ENCODE results near the gene BHLHE23. TPM values are rescaled to one million over a fixed set of nuclear protein-coding genes. Genes with fewer than 3 reads are reported as not detected.
A peak's percentile ranks its signal among the peaks of the same experiment; 100 is the strongest.

The BHLHE23 gene
- total RNA-seq, 3 donors from 2014 or later = not detected

DNA sequence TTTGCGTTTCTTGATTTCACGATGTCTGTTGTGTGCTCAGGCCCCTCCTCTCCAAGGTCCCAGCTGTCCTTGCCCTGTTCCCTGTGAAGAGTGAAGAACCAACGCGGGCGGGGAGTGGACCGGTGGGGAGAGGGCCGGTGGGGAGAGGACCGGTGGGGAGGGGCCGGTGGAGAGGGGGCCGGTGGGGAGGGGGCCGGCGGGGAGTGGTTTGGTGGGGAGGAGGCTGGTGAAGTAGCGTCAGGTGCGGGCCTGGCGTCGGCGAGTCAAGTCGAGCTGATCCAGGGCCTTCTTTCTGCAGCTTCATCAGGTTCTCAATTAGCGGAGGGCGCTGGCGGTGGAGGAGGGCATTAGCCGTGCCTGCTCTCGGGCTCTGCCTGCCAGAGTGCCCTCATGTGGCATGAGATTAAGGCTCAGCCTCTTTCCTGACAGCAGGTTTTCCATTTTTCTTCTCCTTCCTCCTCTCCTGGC is 21.2 kb upstream of the BHLHE23 start:
- intact Hi-C loops (cut with DNase I; ENCODE audit: low total_unique reads) = no loop called here
- Histone ChIP-seq H3K27me3 (peaks cover 6 to 93% of the 10 kb centered on the region in 2 donors), H3K4me3 (no peak overlapping the region), H3K4me1 (no peaks in the 10 kb centered on the region), H3K27ac (no peak overlapping the region), H3K9me3 (no peaks in the 10 kb centered on the region), H3K36me3 (no peaks in the 10 kb centered on the region)
- DNase-seq (ENCODE audit: low spot score in 2 of 2) = no peak
- TF ChIP-seq, protein P1, sequence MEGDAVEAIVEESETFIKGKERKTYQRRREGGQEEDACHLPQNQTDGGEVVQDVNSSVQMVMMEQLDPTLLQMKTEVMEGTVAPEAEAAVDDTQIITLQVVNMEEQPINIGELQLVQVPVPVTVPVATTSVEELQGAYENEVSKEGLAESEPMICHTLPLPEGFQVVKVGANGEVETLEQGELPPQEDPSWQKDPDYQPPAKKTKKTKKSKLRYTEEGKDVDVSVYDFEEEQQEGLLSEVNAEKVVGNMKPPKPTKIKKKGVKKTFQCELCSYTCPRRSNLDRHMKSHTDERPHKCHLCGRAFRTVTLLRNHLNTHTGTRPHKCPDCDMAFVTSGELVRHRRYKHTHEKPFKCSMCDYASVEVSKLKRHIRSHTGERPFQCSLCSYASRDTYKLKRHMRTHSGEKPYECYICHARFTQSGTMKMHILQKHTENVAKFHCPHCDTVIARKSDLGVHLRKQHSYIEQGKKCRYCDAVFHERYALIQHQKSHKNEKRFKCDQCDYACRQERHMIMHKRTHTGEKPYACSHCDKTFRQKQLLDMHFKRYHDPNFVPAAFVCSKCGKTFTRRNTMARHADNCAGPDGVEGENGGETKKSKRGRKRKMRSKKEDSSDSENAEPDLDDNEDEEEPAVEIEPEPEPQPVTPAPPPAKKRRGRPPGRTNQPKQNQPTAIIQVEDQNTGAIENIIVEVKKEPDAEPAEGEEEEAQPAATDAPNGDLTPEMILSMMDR (IDR thresholded peaks at IDR 0.05) = no peak
- TF ChIP-seq POLR2AphosphoS5 (IDR thresholded peaks at IDR 0.05) (no peak), POLR2A (IDR thresholded peaks at IDR 0.05) (no peak)

DNA sequence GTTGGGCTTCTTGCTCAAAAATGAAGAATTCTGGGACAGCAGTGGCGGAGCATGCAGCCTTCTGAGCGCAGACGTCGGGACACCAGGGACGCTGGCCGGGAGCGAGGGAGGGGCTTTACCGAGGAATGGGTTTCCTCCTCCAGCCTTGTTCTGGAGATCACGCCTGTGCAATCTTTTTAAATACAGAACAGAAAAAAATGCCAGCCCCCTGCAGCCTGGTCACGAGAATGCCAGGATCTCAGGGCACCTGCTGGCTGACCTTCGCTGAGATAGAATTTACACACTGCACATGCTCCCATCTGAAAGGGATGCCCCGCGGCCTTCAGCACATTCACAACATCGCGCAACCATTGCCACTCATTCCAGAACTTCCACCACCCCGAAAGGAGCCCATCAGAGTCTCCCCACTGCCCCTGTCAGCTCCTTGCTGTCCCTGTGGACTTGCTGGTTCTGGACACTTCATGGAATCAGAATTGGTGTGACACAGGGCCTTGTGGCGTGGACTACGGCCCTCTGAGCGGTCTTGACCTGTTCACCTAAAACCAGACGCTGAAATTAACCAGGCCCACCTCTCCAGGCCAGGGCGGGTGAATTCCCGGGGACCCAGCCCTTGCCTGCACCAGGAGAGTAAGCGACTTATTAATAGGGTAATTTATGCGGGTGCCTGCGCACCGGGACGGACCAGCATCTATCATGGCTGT is 20.6 kb upstream of the BHLHE23 start:
- no peak overlapping the region for H3K4me3 ChIP-seq
- peaks cover 6 to 93% of the 10 kb centered on the region in 2 donors for H3K27me3 ChIP-seq

DNA sequence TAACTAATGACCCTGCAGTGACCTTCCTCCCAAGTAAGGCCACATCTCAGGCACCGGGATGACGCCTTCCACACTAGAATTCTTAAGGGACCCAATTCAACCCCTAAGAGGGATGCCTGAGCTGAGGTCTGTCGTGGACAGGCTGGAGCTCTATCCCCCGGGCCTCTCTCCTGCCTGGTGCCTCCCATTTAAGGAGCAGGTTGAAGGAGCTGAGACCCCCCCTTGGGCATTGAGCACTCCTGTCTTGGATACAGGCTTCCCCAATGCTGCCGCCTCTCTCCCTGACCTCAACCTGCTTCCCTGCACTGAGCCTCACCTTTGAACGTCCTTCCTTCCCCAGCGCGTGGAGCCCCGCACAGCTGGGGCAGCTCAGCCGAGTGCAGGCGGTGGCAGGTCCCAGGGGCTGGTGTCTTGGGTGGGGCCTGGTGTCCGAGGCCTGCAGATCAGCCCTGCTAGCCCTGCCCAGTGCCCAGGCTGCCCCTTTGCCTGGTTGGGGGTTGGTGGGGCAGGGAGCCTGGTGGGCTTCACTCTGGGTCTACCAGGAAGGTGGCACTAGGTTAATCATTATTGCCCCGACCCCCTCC is 19.9 kb upstream of the BHLHE23 start:
- TF ChIP-seq, protein P1 (IDR thresholded peaks at IDR 0.05) = no peak
- no peak for TF ChIP-seq POLR2AphosphoS5 (IDR thresholded peaks at IDR 0.05)
- no peak for TF ChIP-seq POLR2A (IDR thresholded peaks at IDR 0.05)
- H3K27ac ChIP-seq = no peak overlapping the region
- H3K4me1 ChIP-seq = no peaks in the 10 kb centered on the region
- H3K36me3 ChIP-seq = no peaks in the 10 kb centered on the region
- no peak for DNase-seq (ENCODE audit: low spot score in 2 of 2)
- no peak overlapping the region for H3K4me3 ChIP-seq
- intact Hi-C loops (cut with DNase I; ENCODE audit: low total_unique reads) = no loop called here
- H3K9me3 ChIP-seq = no peaks in the 10 kb centered on the region
- peaks cover 6 to 93% of the 10 kb centered on the region in 2 donors for H3K27me3 ChIP-seq

More for the DNA sequence above, 20.6 kb upstream of the BHLHE23 start:
- no peak for DNase-seq (ENCODE audit: low spot score in 2 of 2)
- no peak for TF ChIP-seq POLR2A (IDR thresholded peaks at IDR 0.05)
- TF ChIP-seq, protein P1 (IDR thresholded peaks at IDR 0.05) = no peak
- TF ChIP-seq POLR2AphosphoS5 (IDR thresholded peaks at IDR 0.05) = no peak
- H3K9me3 ChIP-seq = no peaks in the 10 kb centered on the region
- H3K4me1 ChIP-seq = no peaks in the 10 kb centered on the region
- intact Hi-C loops (cut with DNase I; ENCODE audit: low total_unique reads) = no loop called here
- no peaks in the 10 kb centered on the region for H3K36me3 ChIP-seq
- H3K27ac ChIP-seq = no peak overlapping the region

DNA sequence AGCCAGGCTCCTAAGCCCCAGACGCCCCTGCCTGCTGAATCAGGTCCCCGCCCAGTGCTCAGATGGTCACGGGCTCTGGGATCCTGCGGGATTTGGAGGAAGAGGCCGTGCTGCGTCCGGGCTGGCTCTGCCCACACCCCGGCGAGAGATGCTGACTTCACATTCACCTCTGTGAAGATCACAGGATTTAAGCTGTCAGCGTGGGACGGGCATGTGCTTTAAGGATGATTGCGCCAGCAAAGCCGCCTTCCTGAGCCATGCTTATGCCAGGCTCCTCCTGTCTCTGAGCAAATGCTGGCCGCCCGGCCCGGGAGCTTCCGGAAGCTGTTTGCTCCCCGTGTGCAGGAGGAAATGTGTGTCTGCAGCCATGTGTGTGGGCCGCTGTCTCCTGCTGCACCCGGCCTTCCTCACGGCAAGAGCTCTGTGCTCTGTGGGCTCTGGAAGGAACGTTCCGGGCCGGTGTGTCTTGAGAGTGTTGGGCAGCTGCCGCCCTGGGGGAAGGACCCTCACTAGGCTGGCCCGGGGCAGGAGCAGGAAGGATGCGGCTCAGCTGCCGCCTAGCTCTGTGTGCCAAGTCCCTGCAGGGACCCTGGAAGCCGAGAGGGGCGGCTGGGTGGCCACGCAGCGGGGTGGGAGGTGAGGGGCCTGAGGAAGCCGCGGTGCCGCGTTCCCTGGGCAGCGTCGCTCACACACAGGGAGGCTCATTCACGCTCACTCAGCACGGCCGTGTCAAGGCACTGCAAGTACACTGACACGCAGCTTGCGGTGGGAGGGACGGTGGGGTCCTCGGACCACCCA is 19.0 kb upstream of the BHLHE23 start:
- Histone ChIP-seq H3K27ac (no peak overlapping the region), H3K36me3 (no peaks in the 10 kb centered on the region), H3K4me3 (peak overlapping the region in 2 of 3 donors; percentile 28 to 54), H3K4me1 (no peaks in the 10 kb centered on the region), H3K9me3 (peaks cover under 1 to 2% of the 10 kb centered on the region in 2 donors), H3K27me3 (peaks cover 6 to 93% of the 10 kb centered on the region in 2 donors)
- intact Hi-C loops (cut with DNase I; ENCODE audit: low total_unique reads) = no loop called here
- DNase-seq (ENCODE audit: low spot score in 2 of 2) = peak in 1 of 2 donors; percentile 23
- no peak for TF ChIP-seq POLR2AphosphoS5 (IDR thresholded peaks at IDR 0.05)

DNA sequence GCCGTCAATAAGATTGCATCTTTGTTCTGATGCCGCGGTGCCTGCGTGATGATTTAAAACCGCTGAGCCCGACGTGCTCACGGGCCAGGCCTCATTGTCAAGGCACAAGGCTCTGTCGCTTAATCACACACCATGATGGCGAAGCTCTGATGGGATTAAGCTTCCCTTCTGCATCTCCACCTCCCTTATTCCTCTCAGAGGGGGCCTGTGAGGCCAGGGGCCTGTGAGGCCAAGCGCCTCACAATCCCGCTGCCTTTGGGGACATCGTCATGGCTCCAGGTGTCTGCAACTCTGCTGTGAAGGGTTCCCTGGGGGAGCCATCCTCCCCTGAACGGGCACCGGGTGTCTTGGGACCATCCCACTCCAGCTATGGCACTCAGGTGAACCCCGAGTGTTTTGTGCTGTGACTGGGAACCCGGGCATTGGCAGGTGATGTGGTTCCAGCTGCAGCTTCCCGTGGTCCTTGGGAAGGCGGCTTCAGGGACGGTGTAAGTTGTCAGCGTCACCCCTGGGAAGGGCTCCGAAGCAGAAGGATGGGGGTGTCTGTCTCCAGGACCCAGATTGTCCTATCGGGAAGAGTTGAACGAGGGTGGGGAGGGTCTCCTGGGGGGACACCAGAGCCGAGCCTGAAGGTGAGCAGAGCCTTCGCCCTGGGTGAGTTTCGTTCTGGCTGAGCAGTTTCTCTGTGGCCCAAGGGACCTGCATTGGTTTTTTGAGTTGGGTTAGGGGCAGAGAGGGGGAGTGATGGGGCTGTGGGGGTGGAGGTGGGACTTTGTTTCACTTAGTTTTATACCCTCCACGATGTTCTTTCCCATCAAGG is 18.0 kb upstream of the BHLHE23 start:
- Histone ChIP-seq H3K4me3 (no peak overlapping the region), H3K9me3 (peaks cover 8 to 9% of the 10 kb centered on the region in 2 donors), H3K4me1 (no peaks in the 10 kb centered on the region), H3K27me3 (peaks cover 6 to 92% of the 10 kb centered on the region in 2 donors), H3K27ac (no peak overlapping the region), H3K36me3 (no peaks in the 10 kb centered on the region)
- intact Hi-C loops (cut with DNase I; ENCODE audit: low total_unique reads) = no loop called here
- no peak for DNase-seq (ENCODE audit: low spot score in 2 of 2)
- TF ChIP-seq POLR2AphosphoS5 (IDR thresholded peaks at IDR 0.05) (no peak), POLR2A (IDR thresholded peaks at IDR 0.05) (no peak)
- TF ChIP-seq, protein P1 (IDR thresholded peaks at IDR 0.05) = no peak
